Osteocyte (in vitro differentiated cells): ENCODE data around the gene TESK1. TPM values are rescaled to one million over a fixed set of nuclear protein-coding genes. Genes with fewer than 3 reads are reported as not detected.

ENCODE experiments used
- DNase-seq: peaks from one replicate; pipeline ENCODE4 v3.0.0; 2021; ENCODE audit warnings: mixed read lengths; ENCODE audit not compliant: unreplicated experiment; ENCODE audit errors: extremely low spot score
- H3K27ac Mint-ChIP-seq: one replicate; pipeline ENCODE4 v1.8.0; 2021; ENCODE audit warnings: mild to moderate bottlenecking, mixed read lengths; ENCODE audit not compliant: unreplicated experiment
- H3K27me3 Mint-ChIP-seq: one replicate; pipeline ENCODE4 v1.8.0; 2021; ENCODE audit warnings: mixed read lengths; ENCODE audit not compliant: unreplicated experiment
- H3K36me3 Mint-ChIP-seq: one replicate; pipeline ENCODE4 v1.8.0; 2021; ENCODE audit warnings: mixed read lengths; ENCODE audit not compliant: unreplicated experiment
- H3K4me1 Mint-ChIP-seq: one replicate; pipeline ENCODE4 v1.8.0; 2021; ENCODE audit warnings: mixed read lengths; ENCODE audit not compliant: unreplicated experiment
- H3K4me3 Mint-ChIP-seq: one replicate; pipeline ENCODE4 v1.8.0; 2021; ENCODE audit warnings: mild to moderate bottlenecking, moderate library complexity, mixed read lengths; ENCODE audit not compliant: unreplicated experiment
- H3K9me3 Mint-ChIP-seq: one replicate; pipeline ENCODE4 v1.8.0; 2021; ENCODE audit warnings: mixed read lengths; ENCODE audit not compliant: unreplicated experiment
- total RNA-seq: library from RNA; stranded (reverse); gene quantifications from 2 replicates; pipeline ENCODE4 v1.2.1, GENCODE V29; 2021
- TF ChIP-seq, protein P1 (sequence below): fragments of 200-600 bp; sonication (generic); IDR thresholded peaks from 2 replicates; pipeline ENCODE4 v1.5.0; 2021; ENCODE audit warnings: antibody characterized with exemption, mild to moderate bottlenecking, moderate library complexity

Gene TESK1
- total RNA-seq, 1 donor from 2014 or later, result 53.5 TPM

- H3K36me3 Mint-ChIP-seq, result peaks cover 31% of the 10 kb centered on the region
- peaks cover 13% of the 10 kb centered on the region for H3K4me1 Mint-ChIP-seq
- no peaks in the 10 kb centered on the region for H3K9me3 Mint-ChIP-seq
- no peak for DNase-seq
- H3K27me3 Mint-ChIP-seq, result no peaks in the 10 kb centered on the region
- no peak overlapping the region for H3K4me3 Mint-ChIP-seq
- H3K27ac Mint-ChIP-seq, result no peak overlapping the region
- TF ChIP-seq, protein P1, sequence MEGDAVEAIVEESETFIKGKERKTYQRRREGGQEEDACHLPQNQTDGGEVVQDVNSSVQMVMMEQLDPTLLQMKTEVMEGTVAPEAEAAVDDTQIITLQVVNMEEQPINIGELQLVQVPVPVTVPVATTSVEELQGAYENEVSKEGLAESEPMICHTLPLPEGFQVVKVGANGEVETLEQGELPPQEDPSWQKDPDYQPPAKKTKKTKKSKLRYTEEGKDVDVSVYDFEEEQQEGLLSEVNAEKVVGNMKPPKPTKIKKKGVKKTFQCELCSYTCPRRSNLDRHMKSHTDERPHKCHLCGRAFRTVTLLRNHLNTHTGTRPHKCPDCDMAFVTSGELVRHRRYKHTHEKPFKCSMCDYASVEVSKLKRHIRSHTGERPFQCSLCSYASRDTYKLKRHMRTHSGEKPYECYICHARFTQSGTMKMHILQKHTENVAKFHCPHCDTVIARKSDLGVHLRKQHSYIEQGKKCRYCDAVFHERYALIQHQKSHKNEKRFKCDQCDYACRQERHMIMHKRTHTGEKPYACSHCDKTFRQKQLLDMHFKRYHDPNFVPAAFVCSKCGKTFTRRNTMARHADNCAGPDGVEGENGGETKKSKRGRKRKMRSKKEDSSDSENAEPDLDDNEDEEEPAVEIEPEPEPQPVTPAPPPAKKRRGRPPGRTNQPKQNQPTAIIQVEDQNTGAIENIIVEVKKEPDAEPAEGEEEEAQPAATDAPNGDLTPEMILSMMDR, result no peak
These were observed 45.1 kb upstream of the TESK1 start for GRCh38 chr9:35559792-35560530.

DNA sequence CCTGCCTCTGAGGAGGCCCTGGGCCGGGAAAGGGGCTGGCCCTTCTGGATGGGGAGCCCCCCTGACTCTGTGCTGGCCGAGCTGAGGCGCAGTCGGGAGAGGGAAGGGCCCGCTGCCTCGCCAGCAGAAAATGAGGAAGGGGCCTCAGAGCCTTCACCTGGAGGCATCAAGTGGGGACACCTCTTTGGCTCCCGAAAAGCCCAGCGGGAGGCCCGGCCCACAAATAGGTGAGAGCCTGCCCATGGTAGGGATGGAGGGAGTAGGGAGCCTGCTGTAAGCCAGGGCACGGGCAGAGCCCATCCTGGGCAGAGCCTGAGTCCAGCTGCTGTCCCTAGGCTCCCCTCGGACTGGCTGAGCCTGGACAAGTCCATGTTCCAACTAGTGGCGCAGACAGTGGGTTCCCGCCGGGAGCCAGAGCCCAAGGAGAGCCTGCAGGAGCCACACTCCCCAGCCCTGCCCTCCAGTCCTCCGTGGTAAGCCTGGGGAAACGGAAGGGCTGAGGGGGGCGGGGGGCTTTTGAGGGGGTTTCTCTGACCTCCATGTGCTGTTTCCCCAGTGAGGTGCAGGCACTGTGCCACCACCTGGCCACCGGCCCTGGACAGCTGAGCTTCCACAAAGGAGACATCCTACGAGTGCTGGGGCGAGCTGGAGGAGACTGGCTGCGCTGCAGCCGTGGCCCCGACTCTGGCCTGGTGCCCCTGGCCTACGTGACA lies 44.3 kb upstream of the TESK1 start:
- Mint-ChIP-seq H3K27me3 (no peaks in the 10 kb centered on the region), H3K4me3 (no peak overlapping the region), H3K27ac (no peak overlapping the region), H3K9me3 (no peaks in the 10 kb centered on the region), H3K4me1 (peaks cover 15% of the 10 kb centered on the region), H3K36me3 (peaks cover 27% of the 10 kb centered on the region)
- TF ChIP-seq, protein P1, result no peak
- DNase-seq, result no peak

DNA sequence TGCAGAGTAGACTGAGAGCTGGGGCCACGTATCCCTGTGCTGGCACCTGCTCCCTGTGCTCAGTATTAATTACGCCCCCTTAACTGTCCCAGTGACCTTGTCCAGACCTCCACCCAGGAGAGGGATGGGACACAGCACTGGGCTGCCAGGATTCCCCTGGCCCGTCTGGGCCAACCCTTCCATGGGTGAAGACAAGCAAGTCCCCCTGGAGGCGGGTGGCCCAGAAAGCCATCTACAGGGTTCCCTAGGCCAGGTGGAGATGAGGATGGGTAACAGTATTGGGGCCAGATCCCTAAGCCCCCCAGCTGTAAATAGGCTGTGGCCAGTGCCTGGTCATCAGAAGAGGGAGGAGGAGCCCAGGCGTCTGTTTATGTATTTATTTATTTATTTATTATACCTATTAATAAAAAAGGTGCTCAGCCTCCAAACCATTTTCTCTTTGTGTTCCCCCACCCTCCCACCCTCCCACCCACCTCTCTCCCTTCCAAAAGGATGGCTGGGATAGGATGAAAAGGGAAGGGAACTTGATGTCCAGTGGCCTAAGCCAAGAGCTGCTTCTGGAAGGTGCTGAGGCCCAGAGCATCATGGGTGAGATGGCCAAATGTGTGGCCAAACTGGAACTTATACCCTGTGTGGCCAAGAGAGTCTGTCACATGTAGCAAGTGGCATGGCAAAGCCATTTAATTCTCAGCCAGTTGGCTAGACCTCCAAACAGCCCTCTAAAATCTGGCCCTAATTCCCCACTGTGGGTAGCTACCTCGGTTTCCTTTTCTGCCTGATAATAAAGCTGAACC lies 43.4 kb upstream of the TESK1 start:
- Mint-ChIP-seq H3K36me3 (peaks cover 26% of the 10 kb centered on the region), H3K4me1 (peaks cover 24% of the 10 kb centered on the region), H3K9me3 (no peaks in the 10 kb centered on the region), H3K4me3 (no peak overlapping the region), H3K27ac (no peak overlapping the region), H3K27me3 (no peaks in the 10 kb centered on the region)
- TF ChIP-seq, protein P1, result no peak
- no peak for DNase-seq

DNA sequence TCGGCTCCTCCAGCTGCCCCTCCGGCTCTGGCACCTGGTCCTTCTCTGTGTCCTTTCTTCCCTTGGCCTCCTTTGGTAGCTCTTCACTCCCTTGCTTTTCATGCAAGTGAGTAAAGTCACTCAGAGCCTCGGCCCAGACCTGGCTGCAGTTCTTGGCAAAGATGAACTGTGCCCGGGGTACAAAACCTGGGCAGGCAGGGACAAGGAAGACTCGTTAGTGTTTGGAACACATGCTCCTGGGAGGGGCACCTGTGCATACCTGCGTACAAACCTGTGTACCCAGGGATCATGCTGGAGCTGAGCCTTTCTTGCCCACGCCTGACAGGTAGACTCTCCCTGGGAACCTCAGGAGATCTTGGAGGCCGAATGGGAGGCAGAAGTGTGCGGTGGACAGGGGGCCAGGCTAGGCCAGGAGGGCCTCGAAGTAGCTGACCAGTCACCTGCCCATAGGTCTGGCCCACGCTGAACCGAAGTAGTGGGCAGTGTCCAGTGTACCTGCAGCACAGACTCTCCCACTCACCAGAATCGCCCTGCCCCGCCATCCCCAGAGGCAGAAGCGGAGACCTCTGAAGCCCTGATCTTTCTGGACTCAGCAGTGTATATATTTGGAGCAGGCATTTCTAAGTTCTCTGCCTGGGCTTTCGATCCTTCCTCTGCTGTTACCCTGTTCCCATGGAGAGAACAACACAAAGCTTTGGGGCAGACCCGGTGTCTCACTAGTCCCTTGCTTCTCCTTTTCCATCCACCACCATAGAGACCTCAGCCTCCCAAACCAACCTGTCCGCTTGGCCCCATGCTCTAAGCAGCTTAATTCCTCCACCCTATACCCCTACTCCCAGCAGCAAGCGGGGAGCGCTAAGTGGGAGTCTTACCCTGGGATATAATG lies 41.9 kb upstream of the TESK1 start:
- DNase-seq, result no peak
- peaks cover 25% of the 10 kb centered on the region for H3K4me1 Mint-ChIP-seq
- no peak overlapping the region for H3K4me3 Mint-ChIP-seq
- TF ChIP-seq, protein P1, result no peak
- no peaks in the 10 kb centered on the region for H3K9me3 Mint-ChIP-seq
- H3K27me3 Mint-ChIP-seq, result no peaks in the 10 kb centered on the region
- H3K27ac Mint-ChIP-seq, result peak overlapping the region; percentile 77
- peaks cover 17% of the 10 kb centered on the region for H3K36me3 Mint-ChIP-seq
